ENCODE results near the gene C17orf107. TPM values are rescaled to one million over a fixed set of nuclear protein-coding genes. Genes with fewer than 3 reads are reported as not detected.

C17orf107 gene
- total RNA-seq: 0.63 and 1.6 TPM in 2 replicates

DNA sequence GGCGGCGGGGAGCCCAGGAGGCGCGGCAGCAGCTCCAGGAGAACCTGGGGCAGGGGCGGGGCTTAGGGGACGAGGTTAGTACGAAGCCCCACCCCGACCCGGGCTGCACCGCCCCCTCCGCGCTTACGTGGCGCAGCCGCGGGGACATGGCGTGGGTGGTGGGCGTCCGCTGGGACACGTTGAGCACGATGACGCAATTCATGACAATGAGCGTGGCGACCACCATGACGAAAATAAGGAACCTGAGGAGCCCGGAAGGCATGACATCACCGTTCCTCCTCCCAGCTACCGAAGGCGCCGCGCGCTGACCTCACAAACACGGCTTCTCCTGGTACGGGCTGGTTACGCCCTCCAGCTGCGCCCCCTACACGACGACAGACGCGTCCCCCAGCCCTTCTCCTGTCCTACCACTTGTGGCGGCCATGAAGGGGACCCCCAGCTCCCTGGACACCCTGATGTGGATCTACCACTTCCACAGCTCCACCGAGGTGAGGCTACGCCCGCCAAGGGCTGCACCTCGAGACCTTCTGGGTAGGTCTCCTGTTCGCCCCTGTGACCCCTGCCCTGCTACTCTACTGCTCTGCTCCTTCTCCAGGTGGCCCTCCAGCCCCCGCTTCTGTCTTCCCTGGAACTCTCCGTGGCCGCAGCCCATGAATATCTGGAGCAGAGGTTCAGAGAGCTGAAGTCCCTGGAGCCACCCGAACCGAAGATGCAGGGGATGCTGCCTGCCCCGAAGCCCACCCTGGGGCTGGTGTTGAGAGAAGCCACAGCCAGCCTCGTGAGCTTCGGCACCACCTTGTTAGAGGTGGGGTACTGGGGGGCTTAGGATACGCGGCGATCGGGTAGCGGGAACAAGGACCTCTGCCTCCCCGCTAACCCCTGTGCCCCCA, at the start of gene C17orf107:
Gene C17orf107, plus strand, starts transcription at position 196 of the 890 bp plus-strand sequence. Its CDS starts 227 bp downstream, at position 423.

DNA sequence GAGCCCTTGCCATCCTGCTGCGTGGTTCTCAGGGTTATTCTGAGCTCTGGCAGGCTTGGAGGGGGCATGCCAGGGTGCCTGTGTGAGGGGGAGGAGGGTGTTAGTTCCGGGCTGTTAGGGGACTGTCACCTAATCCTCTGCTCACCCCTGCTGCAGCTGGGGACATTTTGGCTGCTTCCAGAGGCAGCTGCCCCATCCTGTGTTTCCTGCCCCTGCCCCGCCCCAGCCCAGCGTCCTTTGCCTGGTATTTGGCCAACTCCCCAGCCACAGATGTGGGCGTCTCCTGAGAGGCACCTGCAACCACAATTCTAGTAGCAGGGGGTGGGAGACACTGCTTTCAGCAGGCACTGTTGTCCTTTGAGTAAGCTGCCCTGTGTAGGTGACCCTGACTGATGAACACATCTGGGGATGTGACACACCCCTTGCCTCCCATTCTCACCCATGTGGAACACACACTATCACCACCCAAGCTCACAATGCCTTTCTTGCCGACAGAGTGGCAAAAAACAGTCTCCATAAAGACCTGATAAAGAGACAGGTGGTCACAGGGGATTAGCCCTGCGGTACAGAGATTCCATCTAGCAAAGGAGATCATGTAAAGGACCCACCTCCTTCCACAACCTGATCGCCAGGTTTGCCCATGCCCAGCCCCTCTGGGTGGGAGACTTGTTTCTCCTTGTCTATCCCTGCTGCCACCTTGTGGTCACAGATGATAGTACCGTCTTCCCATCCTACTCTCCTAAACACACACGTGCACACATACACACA, 3.9 kb downstream of the C17orf107 start, which contains the start of gene CHRNE:
Gene CHRNE, minus strand, starts transcription at position 48 of the 768 bp plus-strand sequence. Its CDS starts 35 bp downstream, at position 13.

DNA sequence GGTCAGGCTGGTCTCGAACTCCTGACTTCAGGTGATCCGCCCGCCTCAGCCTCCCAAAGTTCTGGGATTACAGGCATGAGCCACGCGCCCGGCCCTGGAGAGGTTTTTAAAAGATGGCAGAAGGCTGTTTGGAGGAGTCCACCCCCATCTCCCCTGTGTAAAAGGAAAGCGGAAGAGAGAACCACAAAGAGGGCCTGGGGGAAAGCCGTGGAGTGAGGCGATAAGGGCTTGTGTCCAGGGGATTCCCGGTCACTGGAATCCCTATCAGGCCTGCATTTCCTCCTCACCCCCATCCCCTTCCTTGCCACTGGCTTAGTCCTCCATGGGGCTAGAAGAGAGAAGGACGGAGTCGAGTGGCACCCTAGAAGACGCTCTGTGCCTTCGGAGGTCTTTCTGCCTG, 32.6 kb downstream of the C17orf107 start, which contains the start of gene GP1BA:
Gene GP1BA, plus strand, starts transcription at position 315 of the 400 bp plus-strand sequence. CDS start 328 bp downstream, outside the sequence.

DNA sequence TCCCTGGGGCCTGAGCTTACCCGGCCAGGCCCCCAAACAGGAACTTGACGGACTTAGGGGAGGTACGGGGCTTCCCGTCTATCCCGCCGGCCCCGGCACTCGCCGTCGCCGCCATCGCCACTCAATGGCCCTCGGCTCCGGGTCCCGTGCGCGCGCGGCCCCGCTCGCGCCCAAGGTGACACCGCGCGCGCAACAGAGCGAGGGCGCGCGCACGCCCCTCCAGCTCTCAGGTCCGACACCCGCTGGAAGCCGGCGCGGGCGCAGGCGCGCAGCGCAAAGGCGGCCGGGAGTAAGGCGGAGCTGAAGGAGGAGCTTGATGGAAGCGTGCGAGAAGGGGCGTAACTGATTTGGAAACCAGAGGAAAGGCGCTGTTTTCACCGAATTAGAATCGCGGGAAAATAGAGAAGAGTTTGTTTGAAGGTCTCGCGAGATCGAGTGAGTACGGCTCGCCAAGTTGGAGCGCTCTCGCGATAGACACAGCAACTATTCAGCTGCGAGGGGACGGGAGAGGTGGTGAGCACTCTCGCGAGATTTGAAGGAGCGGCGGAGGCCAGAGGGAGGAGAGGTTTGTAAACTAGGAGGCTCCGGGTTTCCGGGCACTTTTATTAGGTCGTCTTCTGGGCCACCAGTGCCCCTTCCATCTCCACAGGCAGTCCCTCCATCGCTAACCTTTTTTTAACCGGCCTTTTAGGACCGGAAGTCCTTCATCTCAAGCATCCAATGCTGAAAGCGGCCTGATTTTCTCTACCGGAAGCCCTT, 40.6 kb downstream of the C17orf107 start, which contains the start of the genes RNF167 and SLC25A11:
Gene RNF167, plus strand, starts transcription at position 473 of the 759 bp plus-strand sequence. CDS start 642 bp downstream, outside the sequence.
Gene SLC25A11, minus strand, starts transcription at position 251 of the 759 bp plus-strand sequence. Its CDS starts 136 bp downstream, at position 115.

GRCh38 chr17:4948166-4948930, 49.0 kb downstream of the C17orf107 start, which contains the start of gene PFN1:
Gene PFN1 (minus strand): TSS chr17:4948530. CDS start chr17:4948394, 136 bp downstream.

GRCh38 chr17:4950746-4951204, 51.4 kb downstream of the C17orf107 start, which contains the start of gene ENO3:
Gene ENO3 (plus strand): TSS chr17:4951119. CDS start chr17:4951830, 711 bp downstream.

Other genes starting within 250 kb of the C17orf107 start
- gene PELP1, start 195.4 kb upstream of the C17orf107 start, total RNA-seq: 14.3 and 17.8 TPM in 2 replicates
- 5.3 and 7.0 TPM in 2 replicates for gene ARRB2, start 188.9 kb upstream of the C17orf107 start, total RNA-seq
- gene MED11, start 168.1 kb upstream of the C17orf107 start, total RNA-seq: 9.3 and 10.7 TPM in 2 replicates
- under 0.01 TPM in 1 of 2 replicates, not detected in the other for gene ZMYND15, start 159.7 kb upstream of the C17orf107 start, total RNA-seq
- 1.3 and 1.4 TPM in 2 replicates for gene CXCL16, start 159.6 kb upstream of the C17orf107 start, total RNA-seq
- not detected in 2 replicates for gene TM4SF5, start 127.7 kb upstream of the C17orf107 start, total RNA-seq
- 0.19 and 0.45 TPM in 2 replicates for gene VMO1, start 113.2 kb upstream of the C17orf107 start, total RNA-seq
- gene GLTPD2, start 110.6 kb upstream of the C17orf107 start, total RNA-seq: not detected in 2 replicates
- 196 and 275 TPM in 2 replicates for gene PSMB6, start 103.4 kb upstream of the C17orf107 start, total RNA-seq
- gene PLD2, start 92.4 kb upstream of the C17orf107 start, total RNA-seq: 28.0 and 28.3 TPM in 2 replicates
- gene MINK1, start 66.2 kb upstream of the C17orf107 start, total RNA-seq: 30.8 and 48.3 TPM in 2 replicates
- gene CHRNE, start 3.6 kb downstream of the C17orf107 start, total RNA-seq: 0.28 and 1.5 TPM in 2 replicates
- gene GP1BA, start 32.7 kb downstream of the C17orf107 start, total RNA-seq: not detected in 2 replicates
- 53.0 and 53.2 TPM in 2 replicates for gene SLC25A11, start 40.5 kb downstream of the C17orf107 start, total RNA-seq
- 15.5 and 18.8 TPM in 2 replicates for gene RNF167, start 40.7 kb downstream of the C17orf107 start, total RNA-seq
- gene PFN1, start 49.0 kb downstream of the C17orf107 start, total RNA-seq: 806 and 926 TPM in 2 replicates
- gene ENO3, start 51.6 kb downstream of the C17orf107 start, total RNA-seq: 0.99 and 1.8 TPM in 2 replicates
- 56.9 and 63.6 TPM in 2 replicates for gene SPAG7, start 68.3 kb downstream of the C17orf107 start, total RNA-seq
- gene CAMTA2, start 88.1 kb downstream of the C17orf107 start, total RNA-seq: 4.3 and 13.7 TPM in 2 replicates
- 0.18 and 0.56 TPM in 2 replicates for gene INCA1, start 98.0 kb downstream of the C17orf107 start, total RNA-seq
- 132 and 141 TPM in 2 replicates for gene KIF1C, start 98.4 kb downstream of the C17orf107 start, total RNA-seq
- under 0.01 and 0.09 TPM in 2 replicates for gene SLC52A1, start 135.9 kb downstream of the C17orf107 start, total RNA-seq
- gene ZFP3, start 178.9 kb downstream of the C17orf107 start, total RNA-seq: 0.90 and 1.7 TPM in 2 replicates
- gene ZNF232, start 212.3 kb downstream of the C17orf107 start, total RNA-seq: 5.4 and 6.4 TPM in 2 replicates
- gene USP6, start 216.5 kb downstream of the C17orf107 start, total RNA-seq: under 0.01 TPM in 1 of 2 replicates, not detected in the other

Data from endothelial cell of coronary artery (primary cell).